LNCAP (cell line): ENCODE measurements around the gene MPRIP.

Experiments
- TF ChIP-seq, protein P1 (sequence below): fragments of 450-650 bp; IDR thresholded peaks from 2 replicates; pipeline ENCODE4 v1.5.1; 2017; ENCODE audit warnings: mild to moderate bottlenecking

MPRIP gene

GRCh38 chr17:17191961-17192381, 149.7 kb downstream of the MPRIP start:
- TF ChIP-seq, protein P1, sequence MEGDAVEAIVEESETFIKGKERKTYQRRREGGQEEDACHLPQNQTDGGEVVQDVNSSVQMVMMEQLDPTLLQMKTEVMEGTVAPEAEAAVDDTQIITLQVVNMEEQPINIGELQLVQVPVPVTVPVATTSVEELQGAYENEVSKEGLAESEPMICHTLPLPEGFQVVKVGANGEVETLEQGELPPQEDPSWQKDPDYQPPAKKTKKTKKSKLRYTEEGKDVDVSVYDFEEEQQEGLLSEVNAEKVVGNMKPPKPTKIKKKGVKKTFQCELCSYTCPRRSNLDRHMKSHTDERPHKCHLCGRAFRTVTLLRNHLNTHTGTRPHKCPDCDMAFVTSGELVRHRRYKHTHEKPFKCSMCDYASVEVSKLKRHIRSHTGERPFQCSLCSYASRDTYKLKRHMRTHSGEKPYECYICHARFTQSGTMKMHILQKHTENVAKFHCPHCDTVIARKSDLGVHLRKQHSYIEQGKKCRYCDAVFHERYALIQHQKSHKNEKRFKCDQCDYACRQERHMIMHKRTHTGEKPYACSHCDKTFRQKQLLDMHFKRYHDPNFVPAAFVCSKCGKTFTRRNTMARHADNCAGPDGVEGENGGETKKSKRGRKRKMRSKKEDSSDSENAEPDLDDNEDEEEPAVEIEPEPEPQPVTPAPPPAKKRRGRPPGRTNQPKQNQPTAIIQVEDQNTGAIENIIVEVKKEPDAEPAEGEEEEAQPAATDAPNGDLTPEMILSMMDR, result no peak

DNA sequence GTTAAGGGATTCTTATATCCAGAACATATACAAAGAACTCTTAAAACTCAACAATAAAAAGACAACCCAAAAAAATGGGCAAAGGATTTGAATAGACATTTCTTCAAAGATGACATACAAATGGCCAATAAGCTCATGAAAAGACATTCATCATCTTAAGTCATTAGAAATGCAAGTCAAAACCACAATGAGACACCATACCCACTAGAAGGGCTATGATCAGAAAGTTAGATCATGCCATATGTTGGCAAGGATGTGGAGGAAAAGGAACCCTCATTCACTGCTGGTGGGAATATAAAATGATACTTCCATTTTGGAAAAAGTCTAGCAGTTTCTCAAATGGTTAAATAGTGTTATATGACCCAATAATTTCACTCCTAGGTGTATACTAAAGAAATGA, 154.5 kb downstream of the MPRIP start:
- TF ChIP-seq, protein P1, result no peak

- TF ChIP-seq, protein P1, result no peak
Measured at GRCh38 chr17:17198281-17198680, 156.0 kb downstream of the MPRIP start.

- TF ChIP-seq, protein P1, result no peak
Measured at GRCh38 chr17:17200311-17200710, 158.1 kb downstream of the MPRIP start.

- TF ChIP-seq, protein P1, result no peak
Measured at GRCh38 chr17:17200831-17201230, 158.6 kb downstream of the MPRIP start.

DNA sequence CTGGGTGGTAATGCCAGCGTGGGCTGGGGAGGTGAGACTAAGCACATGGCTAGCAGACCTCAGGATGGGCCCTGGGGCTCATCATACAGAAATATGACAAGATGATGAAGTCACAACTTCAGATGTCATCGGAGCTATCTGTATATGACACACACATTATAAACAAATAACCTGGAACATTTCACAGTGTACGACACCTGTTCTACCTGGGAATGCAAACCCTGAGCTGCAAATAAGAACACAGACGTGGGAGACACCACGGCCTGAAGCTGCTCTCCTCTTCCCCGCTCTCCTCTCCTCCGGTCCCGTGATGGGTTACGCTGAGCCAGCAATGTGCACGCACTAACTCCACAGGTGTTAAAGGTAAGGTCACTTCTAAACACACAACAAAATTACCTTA, 159.0 kb downstream of the MPRIP start:
- TF ChIP-seq, protein P1, result no peak

GRCh38 chr17:17201907-17202306, 159.7 kb downstream of the MPRIP start:
- TF ChIP-seq, protein P1, result no peak

DNA sequence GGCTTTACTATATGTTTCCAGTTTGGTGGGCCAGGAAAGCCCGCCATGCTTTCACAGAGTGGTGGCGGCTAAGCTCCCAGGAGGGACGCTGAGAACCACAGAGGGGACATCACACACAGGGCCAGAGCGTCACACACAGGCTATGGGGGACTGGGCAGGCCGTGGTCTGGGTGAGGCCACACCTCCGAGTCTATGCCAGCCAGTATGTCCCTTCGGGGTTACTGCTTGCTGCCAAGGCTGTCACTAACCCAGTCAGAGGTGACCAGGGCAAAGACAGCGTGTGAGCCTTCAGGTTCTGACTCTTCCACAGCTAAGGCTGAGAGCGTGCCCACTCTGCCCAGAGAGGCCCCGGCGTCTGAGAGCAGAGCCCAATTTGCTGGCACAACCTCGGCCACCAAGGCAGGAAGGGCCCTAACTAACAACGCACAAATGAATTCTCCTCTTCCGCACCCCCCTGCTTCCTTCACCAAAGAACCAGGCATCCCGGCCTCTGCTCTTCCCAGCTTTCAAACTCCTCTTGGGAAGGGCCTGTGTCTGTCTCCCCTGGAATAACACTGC, 161.0 kb downstream of the MPRIP start:
- TF ChIP-seq, protein P1, result no peak
